ENCODE measurements around the gene CDH7.

The CDH7 gene

DNA sequence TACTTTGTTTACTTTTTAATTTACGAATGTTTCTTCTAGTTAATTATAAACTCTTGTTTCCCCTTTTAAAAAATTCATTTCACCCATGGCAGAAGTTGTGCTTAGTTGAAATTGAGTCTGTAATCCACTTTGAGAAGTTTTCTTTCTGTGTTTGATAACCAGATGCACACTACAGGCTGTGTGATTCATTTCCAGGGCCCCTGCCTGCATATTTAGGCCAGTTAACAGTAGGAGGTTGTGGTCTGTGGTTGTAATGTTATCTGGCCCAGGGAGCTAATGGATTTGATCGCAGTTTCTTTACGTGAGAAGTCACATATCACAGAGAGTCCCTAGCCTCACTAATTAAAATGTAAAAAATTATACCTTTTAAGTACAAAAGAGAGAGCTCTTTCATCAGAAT lies 3.3 kb downstream of the CDH7 start:
- DNase-seq (ENCODE audit: low spot score), result no peak
- TF ChIP-seq, protein P1, sequence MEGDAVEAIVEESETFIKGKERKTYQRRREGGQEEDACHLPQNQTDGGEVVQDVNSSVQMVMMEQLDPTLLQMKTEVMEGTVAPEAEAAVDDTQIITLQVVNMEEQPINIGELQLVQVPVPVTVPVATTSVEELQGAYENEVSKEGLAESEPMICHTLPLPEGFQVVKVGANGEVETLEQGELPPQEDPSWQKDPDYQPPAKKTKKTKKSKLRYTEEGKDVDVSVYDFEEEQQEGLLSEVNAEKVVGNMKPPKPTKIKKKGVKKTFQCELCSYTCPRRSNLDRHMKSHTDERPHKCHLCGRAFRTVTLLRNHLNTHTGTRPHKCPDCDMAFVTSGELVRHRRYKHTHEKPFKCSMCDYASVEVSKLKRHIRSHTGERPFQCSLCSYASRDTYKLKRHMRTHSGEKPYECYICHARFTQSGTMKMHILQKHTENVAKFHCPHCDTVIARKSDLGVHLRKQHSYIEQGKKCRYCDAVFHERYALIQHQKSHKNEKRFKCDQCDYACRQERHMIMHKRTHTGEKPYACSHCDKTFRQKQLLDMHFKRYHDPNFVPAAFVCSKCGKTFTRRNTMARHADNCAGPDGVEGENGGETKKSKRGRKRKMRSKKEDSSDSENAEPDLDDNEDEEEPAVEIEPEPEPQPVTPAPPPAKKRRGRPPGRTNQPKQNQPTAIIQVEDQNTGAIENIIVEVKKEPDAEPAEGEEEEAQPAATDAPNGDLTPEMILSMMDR (IDR thresholded peaks at IDR 0.05; ENCODE audit: extremely low read depth, missing control alignments), result no peak

DNA sequence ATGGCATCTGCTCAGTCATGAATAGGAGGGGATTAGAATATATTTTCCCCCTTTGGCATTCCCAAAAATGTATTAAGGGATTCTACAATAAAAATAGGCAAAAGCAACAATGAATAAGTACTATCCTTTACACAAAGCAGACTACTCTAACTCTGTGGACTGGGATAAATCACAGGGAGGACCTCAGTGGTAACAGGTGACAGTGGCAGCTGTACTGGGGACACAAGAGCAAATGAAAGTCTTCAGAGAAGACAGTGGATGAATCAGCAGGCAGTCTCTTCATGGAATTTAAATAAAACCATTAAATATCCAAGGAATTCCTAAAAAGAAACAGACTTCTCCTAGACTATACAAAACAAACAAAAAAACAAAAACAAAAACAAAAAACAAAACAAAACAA lies 4.8 kb downstream of the CDH7 start:
- DNase-seq (ENCODE audit: low spot score), result no peak
- TF ChIP-seq, protein P1 (IDR thresholded peaks at IDR 0.05; ENCODE audit: extremely low read depth, missing control alignments), result no peak

DNA sequence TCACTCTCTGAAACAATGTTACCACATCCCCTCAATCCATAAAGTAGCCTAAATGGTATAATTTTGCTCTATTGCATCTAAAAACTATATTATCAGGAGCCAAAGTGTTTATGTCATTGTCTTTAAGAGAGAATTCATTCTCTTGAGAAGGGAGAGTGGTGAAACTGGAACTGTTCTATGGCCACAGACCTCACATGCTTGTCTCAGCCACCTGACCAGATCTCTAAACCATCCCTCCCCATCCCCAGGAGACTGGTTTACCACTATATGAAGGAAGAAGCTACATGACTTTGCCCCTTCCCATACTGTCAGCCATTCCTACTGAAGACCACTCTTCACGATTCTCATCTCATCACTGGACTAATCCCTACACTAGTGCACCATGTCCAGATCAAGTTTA lies 9.6 kb downstream of the CDH7 start:
- TF ChIP-seq, protein P1 (IDR thresholded peaks at IDR 0.05; ENCODE audit: extremely low read depth, missing control alignments), result no peak

DNA sequence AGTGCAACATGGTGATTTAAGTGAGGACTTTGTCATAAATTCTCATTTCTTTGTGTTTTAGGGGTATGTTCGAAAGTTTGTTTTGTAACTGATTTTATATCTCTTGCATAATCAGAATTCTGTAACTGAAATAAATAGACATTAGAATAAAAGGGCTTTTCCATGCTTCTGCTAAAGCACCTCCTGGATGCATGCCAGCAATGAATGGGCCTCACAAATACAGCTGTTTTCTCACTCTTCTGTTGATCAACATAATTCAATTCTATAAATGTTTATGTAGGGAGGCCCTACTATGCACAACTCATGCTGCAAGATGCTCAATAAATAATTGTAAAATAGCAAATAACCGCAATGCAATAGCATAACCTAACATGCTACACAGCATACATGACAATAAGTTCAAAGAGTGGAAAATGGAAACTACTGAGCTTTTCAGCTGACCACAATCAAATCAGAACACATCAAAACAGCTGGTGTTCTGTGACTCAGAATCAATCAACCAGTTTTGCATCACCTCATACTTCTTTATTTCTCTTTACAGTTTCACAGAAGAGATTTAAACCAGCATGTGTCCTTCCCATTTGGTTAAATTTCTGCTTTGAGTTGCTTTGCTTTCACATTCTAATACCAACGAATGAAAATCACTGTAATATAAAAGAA lies 11.0 kb downstream of the CDH7 start:
- no peak for DNase-seq (ENCODE audit: low spot score)

More for the DNA sequence above, 9.6 kb downstream of the CDH7 start:
- DNase-seq (ENCODE audit: low spot score), result no peak

DNA sequence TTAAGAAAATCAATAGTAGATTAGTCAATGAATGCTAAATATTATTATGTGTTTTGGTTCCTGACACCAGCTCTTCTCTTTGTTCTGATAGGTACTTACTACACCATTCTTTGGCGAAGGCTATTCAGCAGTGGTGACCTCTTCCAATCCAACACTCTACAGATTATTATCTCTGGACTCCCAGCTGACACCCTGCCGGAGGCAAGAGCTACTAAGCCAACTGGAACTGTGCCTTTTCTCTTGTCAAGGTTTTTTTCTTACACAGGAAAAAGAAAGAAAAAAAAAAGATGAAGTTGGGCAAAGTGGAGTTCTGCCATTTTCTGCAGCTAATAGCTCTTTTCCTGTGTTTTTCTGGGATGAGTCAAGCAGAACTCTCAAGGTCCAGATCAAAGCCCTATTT lies 11.7 kb downstream of the CDH7 start:
- no peak for DNase-seq (ENCODE audit: low spot score)
- TF ChIP-seq, protein P1 (IDR thresholded peaks at IDR 0.05; ENCODE audit: extremely low read depth, missing control alignments), result no peak

More for the DNA sequence above, 11.0 kb downstream of the CDH7 start:
- TF ChIP-seq, protein P1 (IDR thresholded peaks at IDR 0.05; ENCODE audit: extremely low read depth, missing control alignments), result no peak

DNA sequence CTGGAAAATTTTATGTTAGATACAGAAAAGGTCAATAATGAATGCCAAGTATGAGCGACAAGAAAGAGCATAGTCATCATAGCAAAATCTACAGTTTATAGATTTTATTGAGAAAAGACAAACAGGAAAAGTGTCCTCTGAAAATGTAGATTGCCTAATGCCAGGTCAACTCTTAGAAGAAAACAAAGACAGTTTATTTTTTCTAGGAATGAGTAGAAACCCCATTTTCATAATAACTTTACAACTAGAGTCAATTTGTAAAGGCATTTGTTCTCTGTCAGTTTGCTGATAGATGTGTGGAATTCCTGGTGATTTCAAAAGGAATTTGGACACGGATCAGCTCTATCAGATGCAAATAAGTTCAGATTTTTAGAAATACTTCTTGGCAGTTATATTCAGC lies 16.6 kb downstream of the CDH7 start:
- TF ChIP-seq, protein P1 (IDR thresholded peaks at IDR 0.05; ENCODE audit: extremely low read depth, missing control alignments), result no peak
- no peak for DNase-seq (ENCODE audit: low spot score)

DNA sequence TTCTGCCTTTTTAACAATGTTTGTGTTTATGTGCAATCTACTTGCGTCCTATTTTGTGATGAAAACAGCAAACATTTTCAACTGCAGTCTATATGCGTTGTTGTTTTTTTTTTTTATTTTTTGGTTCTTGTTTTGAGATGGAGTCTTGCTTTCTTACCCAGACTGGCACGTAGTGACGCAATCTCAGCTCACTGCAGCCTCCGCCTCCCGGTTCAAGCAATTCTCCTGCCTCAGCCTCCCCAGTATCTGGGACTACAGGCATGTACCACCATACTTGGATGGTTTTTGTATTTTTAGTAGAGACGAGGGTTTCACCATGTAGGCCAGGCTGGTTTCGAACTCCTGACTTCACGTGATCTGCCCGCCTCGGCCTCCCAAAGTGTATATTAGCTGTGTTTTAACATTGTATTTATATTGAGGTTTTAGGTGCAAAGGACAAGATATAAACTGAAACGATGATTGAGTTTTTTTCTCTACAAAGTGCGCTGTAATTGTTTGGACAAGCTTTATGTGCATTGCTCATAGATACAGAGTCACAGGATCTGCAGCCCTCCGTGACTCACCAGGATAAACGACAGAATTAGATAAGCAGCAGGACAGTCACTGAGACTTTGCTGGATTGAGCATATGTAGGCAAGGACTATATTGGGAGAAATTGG lies 17.4 kb downstream of the CDH7 start:
- no peak for DNase-seq (ENCODE audit: low spot score)
- TF ChIP-seq, protein P1 (IDR thresholded peaks at IDR 0.05; ENCODE audit: extremely low read depth, missing control alignments), result no peak
